NCI-H1694 treated with DMSO at 0.1 percent for 48 hours (cell line): ENCODE results near the gene C4orf50.
A peak's percentile ranks its signal among the peaks of the same experiment; 100 is the strongest.

Experiments
- DNase-seq: peaks from one replicate; lab custom pipeline; 2025; lab: John Stamatoyannopoulos, UW

The C4orf50 gene

GRCh38 chr4:5992828-5993321 is 25.4 kb downstream of the C4orf50 start:
- no peak for DNase-seq

- DNase-seq, result no peak
Measured at GRCh38 chr4:5992171-5992827, 25.9 kb downstream of the C4orf50 start.

- DNase-seq, result no peak
Measured at GRCh38 chr4:5991405-5991804, 26.8 kb downstream of the C4orf50 start.

GRCh38 chr4:5990446-5991160 is 27.6 kb downstream of the C4orf50 start:
- no peak for DNase-seq

- no peak for DNase-seq
Measured at GRCh38 chr4:5989236-5990225, 28.7 kb downstream of the C4orf50 start.

- no peak for DNase-seq
Measured at GRCh38 chr4:5988086-5988845, 30.0 kb downstream of the C4orf50 start.

- no peak for DNase-seq
Measured at GRCh38 chr4:5984843-5985242, 33.4 kb downstream of the C4orf50 start.

GRCh38 chr4:5982156-5982973 is 35.9 kb downstream of the C4orf50 start:
- DNase-seq, result no peak

GRCh38 chr4:5980436-5981155 is 37.6 kb downstream of the C4orf50 start:
- DNase-seq, result peak; percentile 65

- DNase-seq, result peak; percentile 41
Measured at GRCh38 chr4:5979981-5980380, 38.2 kb downstream of the C4orf50 start.

GRCh38 chr4:5976921-5977320 is 41.3 kb downstream of the C4orf50 start:
- no peak for DNase-seq

GRCh38 chr4:5976431-5976830 is 41.8 kb downstream of the C4orf50 start:
- DNase-seq, result no peak

GRCh38 chr4:5974321-5974720 is 43.9 kb downstream of the C4orf50 start:
- DNase-seq, result no peak

- DNase-seq, result no peak
Measured at GRCh38 chr4:5973486-5974220, 44.6 kb downstream of the C4orf50 start.

GRCh38 chr4:5973033-5973432 is 45.2 kb downstream of the C4orf50 start:
- DNase-seq, result no peak

GRCh38 chr4:5972571-5972970 is 45.7 kb downstream of the C4orf50 start:
- DNase-seq, result no peak

GRCh38 chr4:5971078-5971450 is 47.2 kb downstream of the C4orf50 start:
- no peak for DNase-seq

- DNase-seq, result no peak
Measured at GRCh38 chr4:5970381-5971077, 47.7 kb downstream of the C4orf50 start.

GRCh38 chr4:5969777-5970176 is 48.5 kb downstream of the C4orf50 start:
- DNase-seq, result no peak
